VCaP (cell line): ENCODE results near the gene FICD.
A peak's percentile ranks its signal among the peaks of the same experiment; 100 is the strongest.

Source experiments
- H3K27ac ChIP-seq: fragments of 450-650 bp; 2 replicates; pipeline ENCODE4 v1.5.1; 2017
- CTCF ChIP-seq: fragments of 450-650 bp; conservative IDR thresholded peaks from 2 replicates; pipeline ENCODE4 v1.5.1; 2017; ENCODE audit warnings: mild to moderate bottlenecking, moderate library complexity

FICD gene

GRCh38 chr12:108491256-108491655 lies 23.8 kb upstream of the FICD start:
- no peak for TF ChIP-seq CTCF
- H3K27ac ChIP-seq, result no peak overlapping the region

DNA sequence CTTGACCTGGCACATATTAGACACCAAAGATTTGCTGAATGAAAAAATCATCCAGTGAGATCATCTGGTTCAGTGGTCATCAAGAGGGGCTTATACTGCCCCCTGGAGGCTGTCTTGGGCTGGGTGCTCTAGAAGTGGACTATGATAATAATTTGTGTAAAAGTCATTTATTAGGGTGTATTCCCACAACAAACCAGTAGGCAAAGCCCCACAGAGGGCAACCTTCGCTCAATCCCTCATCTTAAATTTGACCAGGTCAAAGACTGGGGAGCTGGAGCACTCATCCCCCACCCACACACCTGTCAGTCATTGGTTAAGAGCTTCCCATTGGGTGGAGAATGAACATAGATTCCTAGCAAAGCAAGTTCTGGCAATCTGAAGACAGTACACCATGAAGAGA lies 20.0 kb upstream of the FICD start:
- peak; percentile 63 for TF ChIP-seq CTCF
- no peak overlapping the region for H3K27ac ChIP-seq

GRCh38 chr12:108495823-108496579 lies 19.1 kb upstream of the FICD start:
- H3K27ac ChIP-seq, result no peak overlapping the region
- TF ChIP-seq CTCF, result no peak

DNA sequence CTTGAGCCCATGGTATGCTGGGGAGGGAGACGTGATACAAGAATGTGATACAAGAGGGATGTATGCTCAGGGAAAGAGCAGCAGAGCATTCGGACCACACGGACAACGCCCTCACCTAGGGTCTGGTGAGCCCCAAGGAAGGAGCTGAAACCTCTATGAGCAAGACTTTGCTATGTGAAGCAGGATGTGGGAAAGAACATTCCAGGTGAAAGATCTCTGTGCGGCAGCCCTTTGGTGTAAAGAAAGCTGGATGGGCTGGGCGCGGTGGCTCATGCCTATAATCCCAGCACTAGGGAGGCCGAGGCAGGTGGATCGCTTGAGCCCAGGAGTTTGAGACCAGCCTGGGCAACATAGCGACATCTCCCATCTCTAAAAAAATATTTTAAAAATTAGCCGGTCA lies 16.9 kb upstream of the FICD start:
- no peak for TF ChIP-seq CTCF

GRCh38 chr12:108502922-108503321 lies 12.2 kb upstream of the FICD start:
- no peak overlapping the region for H3K27ac ChIP-seq
- TF ChIP-seq CTCF, result no peak

More for the DNA sequence above, 16.9 kb upstream of the FICD start:
- H3K27ac ChIP-seq, result no peak overlapping the region

DNA sequence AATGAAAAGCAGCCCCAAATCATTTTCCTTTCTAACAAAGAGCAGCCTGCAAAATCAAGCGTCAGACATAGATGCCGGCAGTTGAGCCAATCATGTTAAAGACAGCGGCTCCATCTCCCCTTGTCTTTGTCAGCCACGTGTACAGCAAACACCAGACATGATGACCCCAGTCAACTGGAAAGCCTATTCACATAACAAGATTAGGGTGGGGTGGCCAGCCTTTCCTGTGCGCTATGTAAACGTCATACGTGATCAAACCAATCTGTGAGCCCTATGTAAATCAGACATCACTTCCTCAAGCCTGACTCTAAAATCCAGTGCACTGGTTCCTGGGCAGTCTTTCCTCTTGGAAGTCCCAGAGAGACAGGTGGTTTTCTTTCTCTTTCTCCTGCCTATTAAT lies 9.9 kb upstream of the FICD start:
- no peak for TF ChIP-seq CTCF
- no peak overlapping the region for H3K27ac ChIP-seq

DNA sequence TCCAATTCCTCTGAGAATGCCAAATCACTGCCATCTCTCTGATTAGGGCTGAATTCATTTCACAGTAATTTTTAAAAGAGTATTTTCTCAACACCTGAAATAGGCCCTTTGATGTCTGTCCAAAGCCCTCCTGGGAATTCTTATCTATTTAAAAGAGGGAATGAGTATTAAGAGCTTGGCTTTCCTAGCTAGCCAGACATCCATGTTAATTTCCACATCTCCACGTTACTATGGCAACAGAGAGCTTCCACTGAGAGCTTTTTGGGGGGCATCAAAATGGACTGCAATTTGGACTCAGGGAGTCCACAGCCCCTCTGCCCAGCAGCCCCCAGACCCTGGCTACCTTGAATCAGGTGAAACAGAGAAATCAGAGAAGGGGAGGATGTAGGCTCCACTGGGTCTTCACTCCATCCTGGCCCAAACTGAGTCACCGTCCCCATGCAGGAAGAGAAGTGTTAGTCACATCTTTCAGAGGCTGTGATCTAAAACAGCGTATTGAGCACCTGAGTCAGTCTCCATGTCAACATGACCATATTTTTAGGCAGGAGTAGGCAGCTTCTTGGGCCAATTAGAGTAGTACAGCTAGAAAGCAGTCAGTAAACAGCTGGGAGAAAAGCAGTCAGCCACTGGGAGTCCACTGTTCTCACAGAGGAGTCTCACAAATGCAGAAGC lies 7.0 kb upstream of the FICD start:
- no peak for TF ChIP-seq CTCF
- H3K27ac ChIP-seq, result no peak overlapping the region
